Neural progenitor cell (in vitro differentiated cells): Measurements from ENCODE around the gene VOPP1.

Source experiments
- EZH2 ChIP-seq: fragments of 200-600 bp; sonication (generic); IDR thresholded peaks from 2 replicates; pipeline ENCODE4 v1.6.1; 2017; ENCODE audit warnings: antibody characterized with exemption, mild to moderate bottlenecking, moderate library complexity
- TF ChIP-seq, protein P1 (sequence below): fragments of 200-600 bp; sonication (generic); IDR thresholded peaks from 2 replicates; pipeline ENCODE4 v1.5.1; 2017; ENCODE audit warnings: antibody characterized with exemption, mild to moderate bottlenecking

DNA sequence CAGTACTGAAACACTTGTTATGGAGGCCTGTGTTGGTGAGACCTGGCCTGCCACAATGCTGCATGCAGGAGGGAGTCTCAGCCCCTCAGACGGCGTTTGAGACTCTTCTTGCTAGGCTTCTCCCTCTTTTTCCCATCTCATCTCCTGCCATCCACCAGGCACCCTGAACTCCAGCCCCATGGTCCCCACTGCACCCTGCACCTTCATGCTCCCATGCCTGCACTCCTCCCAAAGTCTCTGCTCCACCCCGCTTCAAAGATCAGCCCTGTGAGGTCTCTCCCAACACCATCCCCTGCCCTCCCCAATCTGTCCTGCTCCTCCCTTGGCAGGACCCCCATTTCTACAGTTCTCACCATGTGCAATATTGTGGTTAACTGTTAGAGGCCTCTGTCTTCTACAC lies 61.7 kb downstream of the VOPP1 start:
- TF ChIP-seq EZH2 = no peak
- TF ChIP-seq, protein P1, sequence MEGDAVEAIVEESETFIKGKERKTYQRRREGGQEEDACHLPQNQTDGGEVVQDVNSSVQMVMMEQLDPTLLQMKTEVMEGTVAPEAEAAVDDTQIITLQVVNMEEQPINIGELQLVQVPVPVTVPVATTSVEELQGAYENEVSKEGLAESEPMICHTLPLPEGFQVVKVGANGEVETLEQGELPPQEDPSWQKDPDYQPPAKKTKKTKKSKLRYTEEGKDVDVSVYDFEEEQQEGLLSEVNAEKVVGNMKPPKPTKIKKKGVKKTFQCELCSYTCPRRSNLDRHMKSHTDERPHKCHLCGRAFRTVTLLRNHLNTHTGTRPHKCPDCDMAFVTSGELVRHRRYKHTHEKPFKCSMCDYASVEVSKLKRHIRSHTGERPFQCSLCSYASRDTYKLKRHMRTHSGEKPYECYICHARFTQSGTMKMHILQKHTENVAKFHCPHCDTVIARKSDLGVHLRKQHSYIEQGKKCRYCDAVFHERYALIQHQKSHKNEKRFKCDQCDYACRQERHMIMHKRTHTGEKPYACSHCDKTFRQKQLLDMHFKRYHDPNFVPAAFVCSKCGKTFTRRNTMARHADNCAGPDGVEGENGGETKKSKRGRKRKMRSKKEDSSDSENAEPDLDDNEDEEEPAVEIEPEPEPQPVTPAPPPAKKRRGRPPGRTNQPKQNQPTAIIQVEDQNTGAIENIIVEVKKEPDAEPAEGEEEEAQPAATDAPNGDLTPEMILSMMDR = no peak
